ENCODE data around the gene USP54.

The USP54 gene

GRCh38 chr10:73517166-73517888 lies 73.8 kb downstream of the USP54 start:
- peak; percentile 16 for DNase-seq

DNA sequence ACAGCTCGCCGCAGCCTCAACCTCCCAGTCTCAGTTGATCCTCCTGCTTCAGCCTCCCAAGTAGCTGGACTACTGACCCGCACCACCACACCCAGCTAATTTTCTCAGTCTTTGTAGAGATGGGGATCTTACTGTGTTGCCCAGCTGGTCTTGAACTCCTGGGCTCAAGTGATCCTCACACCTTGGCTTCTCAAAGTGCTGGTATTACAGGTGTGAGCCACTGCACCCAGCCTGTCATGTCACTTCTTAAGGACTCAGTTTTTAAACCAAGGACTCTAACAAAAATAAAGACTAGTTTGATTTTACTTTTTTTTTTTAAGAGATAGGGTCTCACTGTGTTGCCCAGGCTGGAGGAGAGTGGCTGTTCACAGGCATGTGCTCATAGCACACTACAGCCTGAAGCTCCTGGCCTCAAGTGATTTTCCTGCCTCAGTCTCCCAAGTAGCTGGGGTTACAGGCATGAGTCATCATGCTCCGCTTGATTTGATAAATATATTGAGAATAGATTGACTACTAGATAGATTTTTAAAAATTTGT lies 78.9 kb downstream of the USP54 start:
- DNase-seq = no peak

- no peak for DNase-seq
Measured at GRCh38 chr10:73509695-73510094, 81.4 kb downstream of the USP54 start.

- peak; percentile 15 for DNase-seq
Measured at GRCh38 chr10:73506491-73506890, 84.7 kb downstream of the USP54 start.

- no peak for DNase-seq
Measured at GRCh38 chr10:73506074-73506473, 85.1 kb downstream of the USP54 start.

DNA sequence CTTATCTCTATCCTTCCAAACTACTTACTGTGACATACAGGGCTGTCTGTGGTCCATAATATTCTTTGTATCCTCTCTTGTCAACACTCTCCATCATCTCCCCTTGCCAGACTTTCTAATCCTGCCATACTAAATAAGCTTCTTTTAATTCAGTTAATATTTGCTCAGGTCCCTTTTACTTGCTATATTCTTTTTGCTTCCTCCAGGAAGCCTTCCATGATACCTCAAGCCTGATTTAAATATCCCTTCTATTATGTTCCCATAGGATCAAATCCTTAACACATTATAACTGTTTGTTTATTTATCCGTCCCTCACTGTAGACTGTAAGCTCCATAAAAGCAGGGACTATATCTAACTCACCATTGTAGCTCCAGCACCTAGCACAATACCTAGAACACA lies 88.1 kb downstream of the USP54 start:
- DNase-seq = no peak

- no peak for DNase-seq
Measured at GRCh38 chr10:73501651-73502050, 89.5 kb downstream of the USP54 start.

- DNase-seq = no peak
Measured at GRCh38 chr10:73497623-73498022, 93.5 kb downstream of the USP54 start.

DNA sequence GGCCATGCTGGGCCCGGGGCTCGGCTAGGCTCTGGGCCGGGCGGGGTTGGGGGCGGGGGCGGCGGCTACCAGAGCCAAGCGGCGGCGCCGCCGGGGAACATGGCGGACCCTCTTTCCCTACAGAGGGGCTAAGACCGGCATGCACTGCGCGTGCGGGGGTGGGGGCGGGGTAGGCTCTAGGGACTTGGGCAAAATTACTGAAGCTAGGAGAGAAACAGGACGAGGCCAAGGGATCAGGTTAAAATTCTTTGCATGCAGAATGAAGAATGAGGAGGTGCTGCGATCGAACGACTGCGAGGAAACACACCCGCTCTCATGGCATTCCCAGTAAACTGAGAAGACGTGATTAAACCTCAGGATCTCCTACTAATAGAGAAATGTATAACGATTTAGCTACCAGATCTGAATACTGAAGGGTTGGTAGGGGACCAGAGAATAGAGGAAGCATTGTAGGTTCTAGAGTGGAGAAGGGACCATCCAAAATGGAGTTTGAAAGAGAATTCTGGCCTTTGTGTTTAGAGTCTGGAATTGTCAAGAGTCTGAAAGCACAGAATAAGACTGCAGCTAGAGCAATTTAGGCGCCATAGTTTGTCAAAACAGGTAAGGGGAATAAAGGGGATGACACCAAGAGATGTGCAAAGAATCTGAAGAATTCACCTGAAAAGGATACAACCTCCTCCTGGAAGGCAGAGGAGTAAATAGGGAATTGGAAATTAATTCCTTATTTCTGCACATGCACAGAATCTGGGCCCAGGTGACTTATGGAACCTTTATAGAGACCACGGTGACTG lies 95.1 kb downstream of the USP54 start, which contains the start of gene PPP3CB:
PPP3CB (minus strand) TSS at position 141 of the 791 bp plus-strand sequence; CDS start at position 6, 135 bp downstream.
- DNase-seq = peak; percentile 98

DNA sequence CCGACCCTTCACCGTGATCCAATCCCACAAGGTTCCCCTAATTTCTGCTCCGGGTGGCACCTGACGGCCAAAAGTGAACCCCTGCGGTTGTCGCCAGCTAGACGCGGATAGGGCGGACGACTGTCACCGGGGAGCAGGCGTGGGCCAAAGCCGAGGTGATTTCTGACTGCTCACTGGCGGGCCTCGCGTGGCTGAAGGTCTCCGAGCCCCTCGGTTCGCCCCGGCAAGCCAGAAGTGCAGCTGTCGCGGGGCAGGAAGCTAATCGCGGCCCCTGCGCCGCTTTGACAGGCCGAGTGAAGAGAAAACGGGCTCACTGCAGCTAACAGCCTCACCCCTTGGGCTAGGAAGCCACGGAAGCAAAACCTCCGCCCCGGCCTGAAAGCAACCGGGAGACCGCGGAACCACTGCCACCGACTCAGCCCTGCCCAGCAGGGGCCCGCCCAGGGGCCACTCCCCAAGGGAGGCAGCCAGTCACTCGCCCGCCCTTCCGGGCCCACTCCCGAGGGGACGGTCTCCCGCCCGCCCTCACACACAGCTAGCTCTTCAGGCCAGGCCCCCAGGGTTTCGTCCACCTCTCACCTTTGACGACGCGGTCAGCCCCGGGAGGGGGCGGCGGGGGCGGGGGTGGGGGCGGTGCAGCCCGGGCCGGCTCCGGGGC lies 95.8 kb downstream of the USP54 start:
- peak; percentile 93 for DNase-seq

GRCh38 chr10:73494877-73495225 lies 96.3 kb downstream of the USP54 start:
- DNase-seq = no peak

DNA sequence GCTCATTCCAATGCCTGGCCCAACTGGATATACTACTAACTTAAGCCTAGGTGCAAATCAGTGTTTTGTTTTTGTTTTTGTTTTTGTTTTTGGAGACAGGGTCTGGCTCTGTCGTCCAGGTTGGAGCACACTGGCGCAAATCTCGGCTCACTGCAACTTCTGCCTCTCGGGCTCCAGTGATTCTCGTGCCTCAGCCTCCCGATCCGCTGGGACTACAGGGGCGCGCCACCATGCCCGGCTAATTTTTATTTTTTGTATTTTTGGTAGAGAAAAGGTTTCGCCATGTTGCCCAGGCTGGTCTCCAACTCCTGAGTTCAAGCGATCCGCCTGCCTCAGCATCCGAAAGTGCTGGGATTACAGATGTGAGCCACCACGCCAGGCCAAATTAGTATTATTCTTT lies 96.9 kb downstream of the USP54 start:
- peak; percentile 6 for DNase-seq

DNA sequence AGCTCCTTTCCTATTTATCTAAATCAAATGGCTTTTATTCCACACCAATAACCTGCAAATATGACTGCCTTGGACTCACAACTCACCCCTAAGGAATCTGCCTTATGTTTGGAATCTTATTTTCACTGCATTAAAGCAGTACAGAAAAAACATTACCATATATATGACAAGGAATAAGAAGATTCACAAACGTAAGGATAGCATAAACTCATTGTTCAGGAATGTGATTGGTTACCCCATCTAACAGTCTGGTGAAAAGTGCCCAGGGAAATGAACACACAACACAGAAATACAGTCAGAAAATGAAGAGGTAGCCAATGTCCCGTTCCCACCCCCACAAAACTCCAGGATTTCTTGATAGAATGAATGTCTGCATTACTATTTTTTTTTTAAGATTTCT lies 97.4 kb downstream of the USP54 start:
- DNase-seq = peak; percentile 95

GRCh38 chr10:73486601-73487000 lies 104.5 kb downstream of the USP54 start:
- DNase-seq = no peak

DNA sequence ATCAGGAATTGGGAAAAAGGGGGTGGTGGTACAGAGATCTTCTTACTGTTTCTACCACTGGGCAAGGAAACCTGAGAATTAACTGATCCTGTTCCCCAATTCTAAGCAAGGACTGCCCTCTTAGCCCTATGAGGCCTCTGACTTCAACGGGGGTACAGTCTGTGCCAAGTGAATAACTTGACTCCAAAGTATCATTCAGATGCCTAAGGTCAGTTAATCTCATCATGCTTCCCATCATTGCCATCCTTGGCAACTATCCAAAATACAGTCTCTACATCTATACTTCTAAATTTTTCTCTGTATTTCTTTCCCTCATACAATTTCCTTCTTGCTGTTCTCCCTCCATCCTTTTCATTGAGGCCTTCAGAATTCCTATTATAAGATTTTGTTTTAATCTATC lies 105.8 kb downstream of the USP54 start:
- no peak for DNase-seq

GRCh38 chr10:73480158-73480557 lies 111.0 kb downstream of the USP54 start:
- DNase-seq = peak; percentile 45

DNA sequence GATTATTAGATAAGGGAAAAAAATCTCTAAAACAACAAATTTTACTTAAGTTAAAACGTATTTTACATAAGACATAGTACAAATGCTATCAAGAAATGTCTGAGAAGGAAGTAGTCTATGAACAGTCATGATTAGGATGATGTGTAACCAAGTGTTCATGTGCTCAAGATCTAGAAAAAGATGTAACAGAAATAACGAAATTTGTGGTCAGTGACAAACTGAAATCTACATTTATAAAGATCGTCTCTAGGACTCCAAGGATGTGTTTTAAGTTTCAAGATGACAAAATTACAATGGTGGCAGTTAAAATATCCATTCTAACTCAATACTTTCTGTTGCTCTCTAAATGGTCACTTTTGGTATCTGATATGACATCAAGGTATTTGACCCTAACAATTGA lies 112.5 kb downstream of the USP54 start:
- DNase-seq = no peak

DNA sequence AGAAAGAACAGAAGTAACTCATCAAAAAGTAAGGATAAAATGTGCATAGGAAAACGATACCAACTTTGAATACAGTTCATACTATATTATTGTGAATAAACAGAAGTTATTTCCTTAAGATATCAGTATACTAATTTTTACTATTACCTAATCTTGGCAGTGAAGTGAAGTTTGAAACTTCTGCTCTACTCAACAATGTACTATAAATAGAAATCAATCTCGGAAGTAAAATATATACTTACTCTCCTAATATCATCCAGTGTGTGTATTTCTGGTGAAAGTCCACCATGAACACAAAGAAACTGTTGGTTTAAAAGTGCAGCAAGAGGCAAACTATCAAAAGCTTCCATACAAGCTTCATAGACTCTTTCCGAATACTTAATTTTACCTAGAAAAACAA lies 119.9 kb downstream of the USP54 start:
- no peak for DNase-seq

GRCh38 chr10:73469579-73469978 lies 121.6 kb downstream of the USP54 start:
- DNase-seq = no peak

DNA sequence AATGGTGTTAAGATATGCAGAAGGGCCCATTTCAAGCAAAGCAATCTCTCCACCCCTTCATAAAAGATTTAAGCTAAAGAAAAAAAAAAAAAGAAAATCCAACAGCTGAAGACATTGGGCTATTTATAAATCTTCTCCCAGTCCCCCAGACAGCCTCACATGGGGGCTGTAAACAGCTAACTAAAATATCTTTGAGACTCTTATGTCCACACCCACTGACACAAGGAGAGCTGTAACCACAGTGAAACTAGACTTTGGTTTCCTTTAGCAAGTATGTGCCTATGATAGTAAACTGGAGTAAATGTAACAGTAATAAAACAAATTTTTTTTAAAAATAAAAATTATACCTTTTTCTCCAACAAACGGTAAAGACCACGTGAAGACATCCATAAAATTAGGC lies 123.9 kb downstream of the USP54 start:
- peak; percentile 26 for DNase-seq

- DNase-seq = no peak
Measured at GRCh38 chr10:73465978-73466726, 125.0 kb downstream of the USP54 start.

DNA sequence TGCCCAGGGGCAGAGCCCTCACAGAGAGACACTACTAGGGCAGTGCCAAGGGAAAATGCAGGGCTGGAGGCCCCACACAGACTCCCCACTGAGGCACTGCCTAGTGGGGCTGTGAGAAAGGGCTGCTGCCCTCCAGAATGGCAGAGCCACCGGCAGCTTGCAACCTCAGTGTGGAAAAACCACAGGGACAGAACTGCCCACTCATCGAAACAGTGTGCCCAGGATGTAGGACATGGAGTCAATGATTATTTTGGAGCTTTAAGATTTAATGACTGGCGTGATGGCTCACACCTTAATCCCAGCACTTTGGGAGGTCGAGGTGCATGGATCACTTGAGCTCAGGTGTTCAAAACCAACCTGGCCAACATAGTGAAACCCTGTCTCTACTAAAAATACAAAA lies 130.2 kb downstream of the USP54 start:
- no peak for DNase-seq

All from fibroblast of skin of scalp (primary cell).